ENCODE data around the gene SPINT3. TPM values are rescaled to one million over a fixed set of nuclear protein-coding genes. Genes with fewer than 3 reads are reported as not detected.

SPINT3 gene
- total RNA-seq, 1 experiment from 2014 or later: not detected

- DNase-seq (ENCODE audit: low spot score) (no peak), ATAC-seq (no peak)
- Mint-ChIP-seq H3K9me3 (no peaks in the 10 kb centered on the region), H3K27me3 (ENCODE audit: low read depth) (no peaks in the 10 kb centered on the region), H3K36me3 (no peaks in the 10 kb centered on the region), H3K27ac (no peak overlapping the region), H3K4me3 (no peak overlapping the region), H3K4me1 (peaks cover 3% of the 10 kb centered on the region; the same call in 1 of the 2 replicates)
- no peak for TF ChIP-seq FOXJ3 (CRISPR knock-in tag; IDR thresholded peaks at IDR 0.05; ENCODE audit: borderline replicate concordance)
- ChIA-PET CTCF (interaction anchor here (1.0 kb wide), 2 partner anchors 16 to 267 kb away, joined by 3 to 6 read pairs; no protein-coding TSS in a partner anchor), POLR2A (interaction anchor here (1.3 kb wide), 1 partner anchor 50 kb away, joined by 4 read pairs; no protein-coding TSS in a partner anchor)
Observed at GRCh38 chr20:45503403-45503802, 12.0 kb downstream of the SPINT3 start.

GRCh38 chr20:45502561-45502960, 12.9 kb downstream of the SPINT3 start:
- CTCF ChIA-PET: interaction anchor here (0.8 to 1.4 kb wide), 5 partner anchors 15 to 269 kb away, joined by 3 to 6 read pairs (median 4); partner anchors contain the start of gene WFDC6
- POLR2A ChIA-PET: interaction anchor here (1.1 to 1.3 kb wide), 2 partner anchors 22 to 49 kb away, joined by 3 to 4 read pairs; no protein-coding TSS in a partner anchor
- H3K27me3 Mint-ChIP-seq (ENCODE audit: low read depth): no peaks in the 10 kb centered on the region

More at GRCh38 chr20:45502561-45502960, 12.9 kb downstream of the SPINT3 start:
- Mint-ChIP-seq H3K9me3 (no peaks in the 10 kb centered on the region), H3K4me1 (peaks cover 4% of the 10 kb centered on the region; the same call in 1 of the 2 replicates), H3K36me3 (no peaks in the 10 kb centered on the region), H3K4me3 (no peak overlapping the region), H3K27ac (no peak overlapping the region)
- ATAC-seq: no peak
- no peak for DNase-seq (ENCODE audit: low spot score)
- TF ChIP-seq ZBTB21 (CRISPR knock-in tag; IDR thresholded peaks at IDR 0.05; ENCODE audit: borderline replicate concordance) (no peak), SMAD4 (CRISPR knock-in tag; IDR thresholded peaks at IDR 0.05) (no peak), GABPB1 (CRISPR knock-in tag; IDR thresholded peaks at IDR 0.05) (no peak), MXD4 (CRISPR knock-in tag; IDR thresholded peaks at IDR 0.05; ENCODE audit: borderline replicate concordance) (no peak), EMX1 (CRISPR knock-in tag; IDR thresholded peaks at IDR 0.05) (no peak), TP53 (CRISPR knock-in tag; IDR thresholded peaks at IDR 0.05) (no peak), FOXJ3 (CRISPR knock-in tag; IDR thresholded peaks at IDR 0.05; ENCODE audit: borderline replicate concordance) (no peak), TCF7 (CRISPR knock-in tag; IDR thresholded peaks at IDR 0.05; ENCODE audit: low read depth) (no peak), ATF2 (CRISPR knock-in tag; IDR thresholded peaks at IDR 0.05; ENCODE audit: borderline replicate concordance, low read depth) (no peak), JUN (CRISPR knock-in tag; IDR thresholded peaks at IDR 0.05) (no peak), NR3C1 (CRISPR knock-in tag; conservative IDR thresholded peaks at IDR 0.05; ENCODE audit: low read depth) (no peak), SP1 (CRISPR knock-in tag; conservative IDR thresholded peaks at IDR 0.05) (no peak), ZNF263 (CRISPR knock-in tag; IDR thresholded peaks at IDR 0.05; ENCODE audit: low read depth) (no peak)
- TF ChIP-seq, protein P1, sequence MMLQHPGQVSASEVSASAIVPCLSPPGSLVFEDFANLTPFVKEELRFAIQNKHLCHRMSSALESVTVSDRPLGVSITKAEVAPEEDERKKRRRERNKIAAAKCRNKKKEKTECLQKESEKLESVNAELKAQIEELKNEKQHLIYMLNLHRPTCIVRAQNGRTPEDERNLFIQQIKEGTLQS (CRISPR knock-in tag; conservative IDR thresholded peaks at IDR 0.05): no peak
- TF ChIP-seq, protein P2, sequence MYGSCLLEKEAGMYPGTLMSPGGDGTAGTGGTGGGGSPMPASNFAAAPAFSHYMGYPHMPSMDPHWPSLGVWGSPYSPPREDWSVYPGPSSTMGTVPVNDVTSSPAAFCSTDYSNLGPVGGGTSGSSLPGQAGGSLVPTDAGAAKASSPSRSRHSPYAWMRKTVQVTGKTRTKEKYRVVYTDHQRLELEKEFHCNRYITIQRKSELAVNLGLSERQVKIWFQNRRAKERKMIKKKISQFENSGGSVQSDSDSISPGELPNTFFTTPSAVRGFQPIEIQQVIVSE (CRISPR knock-in tag; IDR thresholded peaks at IDR 0.05; ENCODE audit: borderline replicate concordance): no peak
- TF ChIP-seq, protein P3, sequence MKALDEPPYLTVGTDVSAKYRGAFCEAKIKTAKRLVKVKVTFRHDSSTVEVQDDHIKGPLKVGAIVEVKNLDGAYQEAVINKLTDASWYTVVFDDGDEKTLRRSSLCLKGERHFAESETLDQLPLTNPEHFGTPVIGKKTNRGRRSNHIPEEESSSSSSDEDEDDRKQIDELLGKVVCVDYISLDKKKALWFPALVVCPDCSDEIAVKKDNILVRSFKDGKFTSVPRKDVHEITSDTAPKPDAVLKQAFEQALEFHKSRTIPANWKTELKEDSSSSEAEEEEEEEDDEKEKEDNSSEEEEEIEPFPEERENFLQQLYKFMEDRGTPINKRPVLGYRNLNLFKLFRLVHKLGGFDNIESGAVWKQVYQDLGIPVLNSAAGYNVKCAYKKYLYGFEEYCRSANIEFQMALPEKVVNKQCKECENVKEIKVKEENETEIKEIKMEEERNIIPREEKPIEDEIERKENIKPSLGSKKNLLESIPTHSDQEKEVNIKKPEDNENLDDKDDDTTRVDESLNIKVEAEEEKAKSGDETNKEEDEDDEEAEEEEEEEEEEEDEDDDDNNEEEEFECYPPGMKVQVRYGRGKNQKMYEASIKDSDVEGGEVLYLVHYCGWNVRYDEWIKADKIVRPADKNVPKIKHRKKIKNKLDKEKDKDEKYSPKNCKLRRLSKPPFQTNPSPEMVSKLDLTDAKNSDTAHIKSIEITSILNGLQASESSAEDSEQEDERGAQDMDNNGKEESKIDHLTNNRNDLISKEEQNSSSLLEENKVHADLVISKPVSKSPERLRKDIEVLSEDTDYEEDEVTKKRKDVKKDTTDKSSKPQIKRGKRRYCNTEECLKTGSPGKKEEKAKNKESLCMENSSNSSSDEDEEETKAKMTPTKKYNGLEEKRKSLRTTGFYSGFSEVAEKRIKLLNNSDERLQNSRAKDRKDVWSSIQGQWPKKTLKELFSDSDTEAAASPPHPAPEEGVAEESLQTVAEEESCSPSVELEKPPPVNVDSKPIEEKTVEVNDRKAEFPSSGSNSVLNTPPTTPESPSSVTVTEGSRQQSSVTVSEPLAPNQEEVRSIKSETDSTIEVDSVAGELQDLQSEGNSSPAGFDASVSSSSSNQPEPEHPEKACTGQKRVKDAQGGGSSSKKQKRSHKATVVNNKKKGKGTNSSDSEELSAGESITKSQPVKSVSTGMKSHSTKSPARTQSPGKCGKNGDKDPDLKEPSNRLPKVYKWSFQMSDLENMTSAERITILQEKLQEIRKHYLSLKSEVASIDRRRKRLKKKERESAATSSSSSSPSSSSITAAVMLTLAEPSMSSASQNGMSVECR (CRISPR knock-in tag; IDR thresholded peaks at IDR 0.05; ENCODE audit: borderline replicate concordance): no peak
- TF ChIP-seq, protein P4, sequence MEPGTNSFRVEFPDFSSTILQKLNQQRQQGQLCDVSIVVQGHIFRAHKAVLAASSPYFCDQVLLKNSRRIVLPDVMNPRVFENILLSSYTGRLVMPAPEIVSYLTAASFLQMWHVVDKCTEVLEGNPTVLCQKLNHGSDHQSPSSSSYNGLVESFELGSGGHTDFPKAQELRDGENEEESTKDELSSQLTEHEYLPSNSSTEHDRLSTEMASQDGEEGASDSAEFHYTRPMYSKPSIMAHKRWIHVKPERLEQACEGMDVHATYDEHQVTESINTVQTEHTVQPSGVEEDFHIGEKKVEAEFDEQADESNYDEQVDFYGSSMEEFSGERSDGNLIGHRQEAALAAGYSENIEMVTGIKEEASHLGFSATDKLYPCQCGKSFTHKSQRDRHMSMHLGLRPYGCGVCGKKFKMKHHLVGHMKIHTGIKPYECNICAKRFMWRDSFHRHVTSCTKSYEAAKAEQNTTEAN (CRISPR knock-in tag; IDR thresholded peaks at IDR 0.05): no peak
- TF ChIP-seq, protein P5, sequence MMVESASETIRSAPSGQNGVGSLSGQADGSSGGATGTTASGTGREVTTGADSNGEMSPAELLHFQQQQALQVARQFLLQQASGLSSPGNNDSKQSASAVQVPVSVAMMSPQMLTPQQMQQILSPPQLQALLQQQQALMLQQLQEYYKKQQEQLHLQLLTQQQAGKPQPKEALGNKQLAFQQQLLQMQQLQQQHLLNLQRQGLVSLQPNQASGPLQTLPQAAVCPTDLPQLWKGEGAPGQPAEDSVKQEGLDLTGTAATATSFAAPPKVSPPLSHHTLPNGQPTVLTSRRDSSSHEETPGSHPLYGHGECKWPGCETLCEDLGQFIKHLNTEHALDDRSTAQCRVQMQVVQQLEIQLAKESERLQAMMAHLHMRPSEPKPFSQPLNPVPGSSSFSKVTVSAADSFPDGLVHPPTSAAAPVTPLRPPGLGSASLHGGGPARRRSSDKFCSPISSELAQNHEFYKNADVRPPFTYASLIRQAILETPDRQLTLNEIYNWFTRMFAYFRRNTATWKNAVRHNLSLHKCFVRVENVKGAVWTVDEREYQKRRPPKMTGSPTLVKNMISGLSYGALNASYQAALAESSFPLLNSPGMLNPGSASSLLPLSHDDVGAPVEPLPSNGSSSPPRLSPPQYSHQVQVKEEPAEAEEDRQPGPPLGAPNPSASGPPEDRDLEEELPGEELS (CRISPR knock-in tag; IDR thresholded peaks at IDR 0.05): no peak
- TF ChIP-seq, protein P6, sequence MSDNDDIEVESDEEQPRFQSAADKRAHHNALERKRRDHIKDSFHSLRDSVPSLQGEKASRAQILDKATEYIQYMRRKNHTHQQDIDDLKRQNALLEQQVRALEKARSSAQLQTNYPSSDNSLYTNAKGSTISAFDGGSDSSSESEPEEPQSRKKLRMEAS (CRISPR knock-in tag; IDR thresholded peaks at IDR 0.05): no peak

Data from WTC11 (cell line).